Measurements from ENCODE around the gene ACSM4. TPM values are rescaled to one million over a fixed set of nuclear protein-coding genes. Genes with fewer than 3 reads are reported as not detected.

ACSM4 gene
- total RNA-seq: not detected in 2 replicates

GRCh38 chr12:7303772-7304171 lies at the start of gene ACSM4:
ACSM4 (plus strand) TSS chr12:7304072; CDS start chr12:7304332, 260 bp downstream.

Other genes starting within 250 kb of the ACSM4 start
- 1.9 and 6.0 TPM in 2 replicates for gene C1S, start 243.4 kb upstream of the ACSM4 start, total RNA-seq
- gene C1R, start 211.6 kb upstream of the ACSM4 start, total RNA-seq: 11.9 and 12.6 TPM in 2 replicates
- gene C1RL, start 194.9 kb upstream of the ACSM4 start, total RNA-seq: 19.4 and 29.4 TPM in 2 replicates
- gene RBP5, start 175.2 kb upstream of the ACSM4 start, total RNA-seq: not detected in 2 replicates
- gene CLSTN3, start 173.7 kb upstream of the ACSM4 start, total RNA-seq: 6.4 and 17.6 TPM in 2 replicates
- gene PEX5, start 114.4 kb upstream of the ACSM4 start, total RNA-seq: 12.9 and 13.4 TPM in 2 replicates
- gene CD163L1, start 140.1 kb downstream of the ACSM4 start, total RNA-seq: 0.16 and 0.38 TPM in 2 replicates
- gene CD163, start 199.7 kb downstream of the ACSM4 start, total RNA-seq: not detected in 2 replicates

Measured in hair follicular keratinocyte (primary cell).